Stomach (tissue), 9 donors: ENCODE data around the gene DNLZ. TPM values are rescaled to one million over a fixed set of nuclear protein-coding genes. Genes with fewer than 3 reads are reported as not detected.
A peak's percentile ranks its signal among the peaks of the same experiment; 100 is the strongest.

Experiments used
- DNase-seq, 2 donors: peaks; one replicate each; pipeline versions ENCODE4 v3.0.0 to v3.0.0-alpha.2; 2013 to 2019
- H3K27ac ChIP-seq, 5 donors: fragments of 200-600 bp in 4 of 5; sonication (generic) in 4 of 5; one replicate each; pipeline ENCODE4 v1.5.1; 2013 to 2019; ENCODE audit warnings: mild to moderate bottlenecking in 1 of 5, moderate library complexity in 1 of 5
- H3K27me3 ChIP-seq, 3 donors: fragments of 200-600 bp; sonication (generic); one replicate each; pipeline ENCODE4 v1.5.1; 2017 to 2019; ENCODE audit warnings: mixed run types in 1 of 3
- H3K36me3 ChIP-seq, 4 donors: fragments of 200-600 bp; sonication (generic); 1 replicate in 3 of 4; 2 replicates in 1 of 4; pipeline ENCODE4 v1.5.1; 2016 to 2019
- H3K4me1 ChIP-seq, 4 donors: fragments of 200-600 bp; sonication (generic); one replicate each; pipeline ENCODE4 v1.5.1; 2016 to 2019
- H3K4me3 ChIP-seq, 4 donors: fragments of 200-600 bp; sonication (generic) in 3 of 4; one replicate each; pipeline ENCODE4 v1.5.1; 2016 to 2019; ENCODE audit warnings: mild to moderate bottlenecking in 1 of 4
- H3K9me3 ChIP-seq, 4 donors: fragments of 200-600 bp; sonication (generic); one replicate each; pipeline ENCODE4 v1.5.1; 2016 to 2019
- CTCF ChIP-seq, 7 experiments: fragments of 450-650 bp in 4 of 7; fragments of 200-600 bp in 3 of 7; sonication (generic) in 3 of 7; IDR thresholded peaks; one replicate each; pipeline ENCODE4 v1.5.1; 2016 to 2019; ENCODE audit warnings: antibody characterized with exemption in 7 of 7, control low read depth in 2 of 7, mild to moderate bottlenecking in 1 of 7
- EP300 ChIP-seq: sonication (generic); formaldehyde crosslinking; IDR thresholded peaks from one replicate; pipeline ENCODE4 v1.6.1; 2017; ENCODE audit warnings: antibody characterized with exemption
- POLR2A ChIP-seq, 4 donors: fragments of 450-650 bp; IDR thresholded peaks; one replicate each; pipeline ENCODE4 v1.6.1; 2016; ENCODE audit warnings: antibody characterized with exemption in 4 of 4, control low read depth in 2 of 4, mild to moderate bottlenecking in 1 of 4, moderate library complexity in 1 of 4
- POLR2AphosphoS5 ChIP-seq, 3 donors: sonication (generic); formaldehyde crosslinking; IDR thresholded peaks; one replicate each; pipeline ENCODE4 v1.6.1; 2016; ENCODE audit warnings: antibody characterized with exemption in 3 of 3
- WGBS, 5 donors: extraction: QIAGEN DNeasy Blood & Tissue Kit in 3 of 5; methylation state at CpG; one replicate each; pipeline versions ENCODE4 v1.1.5 to v1.1.7; 2013 to 2018; 5-methylcytosine and 5-hydroxymethylcytosine counted together
- intact Hi-C: fragments of 100-400 bp; cut with DNase I; formaldehyde crosslinking; loops from one replicate; pipeline ENCODE4 v1.15.1; 2023; ENCODE audit warnings: low total_unique reads
- polyA plus RNA-seq, 3 donors: library from polyadenylated mRNA; stranded (reverse); fragments of 200-250 nt; gene quantifications; one replicate each; pipeline ENCODE4 v1.2.3, GENCODE V29; 2013
- total RNA-seq, 5 donors: library from RNA; depleted of rRNA; stranded (reverse); fragments of >200 nt; gene quantifications; one replicate each; pipeline versions ENCODE4 v1.1.0 to v1.2.3, GENCODE V29; 2014 to 2016
- donor health status: healthy with polysubstance abuse.
- donor health status: Bipolar disorder and iron deficiency.
- donor health status: healthy.

The DNLZ gene
- total and polyA plus RNA-seq, 8 donors = 1.3 to 16.8 (median 10.1) TPM; not detected in 1

GRCh38 chr9:136359774-136360718 is 3.5 kb downstream of the DNLZ start:
- Histone ChIP-seq H3K9me3 (no peaks in the 10 kb centered on the region), H3K4me1 (peaks cover 21 to 43% (median 38%) of the 10 kb centered on the region in 4 donors), H3K36me3 (peaks cover 2 to 45% (median 35%) of the 10 kb centered on the region in 4 donors), H3K4me3 (no peak overlapping the region), H3K27ac (peak overlapping the region in 3 of 5 donors; percentile 90 to 99 (median 94)), H3K27me3 (peaks cover 0 to 8% (median 0%) of the 10 kb centered on the region in 3 donors)
- TF ChIP-seq POLR2A (IDR thresholded peaks at IDR 0.05) (no peak), EP300 (no peak), POLR2AphosphoS5 (IDR thresholded peaks at IDR 0.05) (no peak), CTCF (IDR thresholded peaks at IDR 0.05) (no peak)
- 85 to 94% (median 89%) methylated on average over 8 to 38 of the region's 38 CpGs for whole genome bisulfite sequencing, 5 donors
- intact Hi-C loops = no loop called here
- no peak for DNase-seq

- TF ChIP-seq POLR2A (IDR thresholded peaks at IDR 0.05) (no peak), POLR2AphosphoS5 (IDR thresholded peaks at IDR 0.05) (no peak), CTCF (IDR thresholded peaks at IDR 0.05) (no peak), EP300 (no peak)
- no peaks in the 10 kb centered on the region for H3K9me3 ChIP-seq
- DNase-seq = no peak
- peaks cover 0 to under 1% (median 0%) of the 10 kb centered on the region in 3 donors for H3K27me3 ChIP-seq
- no peak overlapping the region for H3K27ac ChIP-seq
- H3K4me3 ChIP-seq = no peak overlapping the region
- 40 to 75% (median 67%) methylated on average over 1 to 2 of the region's 2 CpGs for WGBS, 5 donors
- peaks cover 21 to 47% (median 35%) of the 10 kb centered on the region in 4 donors for H3K4me1 ChIP-seq
- intact Hi-C loops = no loop called here
- peaks cover 2 to 45% (median 35%) of the 10 kb centered on the region in 4 donors for H3K36me3 ChIP-seq
These were observed 4.7 kb downstream of the DNLZ start for GRCh38 chr9:136358888-136359287.

GRCh38 chr9:136358016-136358415 is 5.5 kb downstream of the DNLZ start:
- Histone ChIP-seq H3K36me3 (peaks cover 2 to 45% (median 35%) of the 10 kb centered on the region in 4 donors), H3K27ac (no peak overlapping the region), H3K4me1 (peaks cover 19 to 50% (median 32%) of the 10 kb centered on the region in 4 donors), H3K27me3 (no peaks in the 10 kb centered on the region), H3K9me3 (no peaks in the 10 kb centered on the region), H3K4me3 (no peak overlapping the region)
- TF ChIP-seq POLR2A (IDR thresholded peaks at IDR 0.05) (no peak), POLR2AphosphoS5 (IDR thresholded peaks at IDR 0.05) (no peak), CTCF (IDR thresholded peaks at IDR 0.05) (no peak), EP300 (no peak)
- intact Hi-C loops = no loop called here
- WGBS, 5 donors = 82 to 96% (median 89%) methylated on average over 12 to 29 of the region's 29 CpGs
- DNase-seq = no peak

GRCh38 chr9:136357202-136357725 is 6.3 kb downstream of the DNLZ start:
- peak in 1 of 2 donors; percentile 61 for DNase-seq
- WGBS, 5 donors = 71 to 86% (median 79%) methylated on average over 15 to 22 of the region's 22 CpGs
- no peaks in the 10 kb centered on the region for H3K27me3 ChIP-seq
- no peaks in the 10 kb centered on the region for H3K9me3 ChIP-seq
- H3K4me3 ChIP-seq = no peak overlapping the region
- peaks cover 2 to 45% (median 35%) of the 10 kb centered on the region in 4 donors for H3K36me3 ChIP-seq
- H3K4me1 ChIP-seq = peaks cover 12 to 50% (median 24%) of the 10 kb centered on the region in 4 donors
- no peak overlapping the region for H3K27ac ChIP-seq
- intact Hi-C loops = no loop called here
- no peak for TF ChIP-seq CTCF (IDR thresholded peaks at IDR 0.05)
- no peak for TF ChIP-seq POLR2A (IDR thresholded peaks at IDR 0.05)
- no peak for TF ChIP-seq POLR2AphosphoS5 (IDR thresholded peaks at IDR 0.05)
- no peak for TF ChIP-seq EP300
